Osteoblast (primary cell): Measurements from ENCODE around the gene BIN1. TPM values are rescaled to one million over a fixed set of nuclear protein-coding genes. Genes with fewer than 3 reads are reported as not detected.
"Not testable (repeated sequence)": the region's sequence is repeated elsewhere in the genome, so short reads cannot be mapped to it uniquely, and the experiment has no call there.

ENCODE experiments used
- DNase-seq: peaks from one replicate; pipeline ENCODE4 v3.0.0; 2011; ENCODE audit warnings: low spot score, mixed read lengths; ENCODE audit not compliant: insufficient read length; ENCODE audit errors: missing footprints
- H2AFZ ChIP-seq: 2 replicates; pipeline ENCODE4 v1.6.0; 2011; ENCODE audit warnings: mild to moderate bottlenecking, low read length
- H3K27ac ChIP-seq: 2 replicates; pipeline ENCODE4 v1.5.1; 2011; ENCODE audit warnings: mild to moderate bottlenecking, low read depth, low read length, moderate library complexity
- H3K27me3 ChIP-seq: 2 replicates; pipeline ENCODE4 v1.6.0; 2012; ENCODE audit warnings: mild to moderate bottlenecking, control low read depth, inconsistent platforms, low read length, moderate library complexity; ENCODE audit not compliant: insufficient read depth
- H3K36me3 ChIP-seq: 2 replicates; pipeline ENCODE4 v1.5.1; 2011; ENCODE audit warnings: mild to moderate bottlenecking, low read length, control low read depth, moderate library complexity; ENCODE audit not compliant: insufficient read depth
- H3K4me1 ChIP-seq: 2 replicates; pipeline ENCODE4 v1.5.1; 2011; ENCODE audit warnings: mild to moderate bottlenecking, low read length, control low read depth, moderate library complexity; ENCODE audit not compliant: insufficient read depth
- H3K4me2 ChIP-seq: 2 replicates; pipeline ENCODE4 v1.6.0; 2011; ENCODE audit warnings: mild to moderate bottlenecking, low read length; ENCODE audit not compliant: insufficient read depth
- H3K4me3 ChIP-seq: fragments of 200-600 bp; sonication (generic); 3 replicates; pipeline ENCODE4 v1.5.1; 2012; ENCODE audit warnings: mild to moderate bottlenecking, low read length, inconsistent platforms; ENCODE audit not compliant: insufficient read depth
- H3K79me2 ChIP-seq: 2 replicates; pipeline ENCODE4 v1.6.0; 2012; ENCODE audit warnings: mild to moderate bottlenecking, low read length, control low read depth, inconsistent platforms; ENCODE audit not compliant: insufficient read depth
- H3K9me3 ChIP-seq: 2 replicates; pipeline ENCODE4 v1.5.1; 2011; ENCODE audit warnings: low read depth, low read length, control low read depth
- H4K20me1 ChIP-seq: 2 replicates; pipeline ENCODE4 v1.6.0; 2012; ENCODE audit warnings: mild to moderate bottlenecking, low read length, control low read depth; ENCODE audit not compliant: insufficient read depth
- CTCF ChIP-seq: IDR thresholded peaks from 2 replicates; pipeline ENCODE4 v1.5.1; 2011; ENCODE audit warnings: mild to moderate bottlenecking, low read depth, low read length, moderate library complexity; ENCODE audit errors: extremely low read depth
- total RNA-seq: library from RNA; depleted of rRNA; stranded (reverse); fragments of >200 nt; gene quantifications from 2 replicates; pipeline ENCODE4 v1.2.3, GENCODE V29; 2012

Gene BIN1
- total RNA-seq, 1 donor: 85.4 TPM

GRCh38 chr2:127121353-127121752 lies 14.4 kb upstream of the BIN1 start:
- Histone ChIP-seq H4K20me1 (no peaks in the 10 kb centered on the region), H3K27me3 (no peaks in the 10 kb centered on the region), H3K27ac (no peak overlapping the region), H3K4me3 (no peak overlapping the region), H3K79me2 (no peaks in the 10 kb centered on the region), H2AFZ (no peak overlapping the region), H3K36me3 (no peaks in the 10 kb centered on the region), H3K4me2 (no peak overlapping the region), H3K4me1 (no peaks in the 10 kb centered on the region), H3K9me3 (no peaks in the 10 kb centered on the region)
- TF ChIP-seq CTCF: no peak
- no peak for DNase-seq

- H4K20me1 ChIP-seq, H3K36me3 ChIP-seq, H3K4me1 ChIP-seq, H3K79me2 ChIP-seq, H3K9me3 ChIP-seq, H3K27ac ChIP-seq, H3K27me3 ChIP-seq, H3K4me3 ChIP-seq, H2AFZ ChIP-seq, H3K4me2 ChIP-seq: not testable (repeated sequence)
- DNase-seq: peak; percentile 36
Measured at GRCh38 chr2:127120408-127120807, 13.5 kb upstream of the BIN1 start.

GRCh38 chr2:127118467-127118866 lies 11.5 kb upstream of the BIN1 start:
- Histone ChIP-seq H3K79me2 (no peaks in the 10 kb centered on the region), H3K27me3 (peaks cover 4% of the 10 kb centered on the region), H3K27ac (no peak overlapping the region), H3K4me2 (no peak overlapping the region), H3K9me3 (no peaks in the 10 kb centered on the region), H3K4me1 (no peaks in the 10 kb centered on the region), H3K4me3 (no peak overlapping the region), H3K36me3 (no peaks in the 10 kb centered on the region), H4K20me1 (no peaks in the 10 kb centered on the region), H2AFZ (no peak overlapping the region)
- TF ChIP-seq CTCF: no peak
- peak; percentile 73 for DNase-seq

- H3K4me3 ChIP-seq: no peak overlapping the region
- no peaks in the 10 kb centered on the region for H4K20me1 ChIP-seq
- H3K36me3 ChIP-seq: no peaks in the 10 kb centered on the region
- H3K9me3 ChIP-seq: no peaks in the 10 kb centered on the region
- H2AFZ ChIP-seq: no peak overlapping the region
- no peak overlapping the region for H3K4me2 ChIP-seq
- H3K27ac ChIP-seq: no peak overlapping the region
- no peak for DNase-seq
- H3K27me3 ChIP-seq: peaks cover 6% of the 10 kb centered on the region
- H3K79me2 ChIP-seq: no peaks in the 10 kb centered on the region
- no peak for TF ChIP-seq CTCF
- H3K4me1 ChIP-seq: no peaks in the 10 kb centered on the region
Measured at GRCh38 chr2:127118038-127118437, 11.1 kb upstream of the BIN1 start.

- H3K4me1 ChIP-seq: no peaks in the 10 kb centered on the region
- no peaks in the 10 kb centered on the region for H3K79me2 ChIP-seq
- H3K27me3 ChIP-seq: peaks cover 6% of the 10 kb centered on the region
- no peak overlapping the region for H3K4me2 ChIP-seq
- no peaks in the 10 kb centered on the region for H3K36me3 ChIP-seq
- no peak for TF ChIP-seq CTCF
- H3K9me3 ChIP-seq: no peaks in the 10 kb centered on the region
- no peak overlapping the region for H3K27ac ChIP-seq
- H2AFZ ChIP-seq: no peak overlapping the region
- DNase-seq: peak; percentile 21
- H3K4me3 ChIP-seq: no peak overlapping the region
- no peaks in the 10 kb centered on the region for H4K20me1 ChIP-seq
Measured at GRCh38 chr2:127117603-127118002, 10.6 kb upstream of the BIN1 start.
